Stomach (tissue), 4 donors: ENCODE measurements around the gene COL23A1.

Experiments used
- CTCF ChIP-seq, 7 experiments: fragments of 450-650 bp in 4 of 7; fragments of 200-600 bp in 3 of 7; sonication (generic) in 3 of 7; IDR thresholded peaks; one replicate each; pipeline ENCODE4 v1.5.1; 2016 to 2019; ENCODE audit warnings: antibody characterized with exemption in 7 of 7, control low read depth in 2 of 7, mild to moderate bottlenecking in 1 of 7
- EP300 ChIP-seq: sonication (generic); formaldehyde crosslinking; IDR thresholded peaks from one replicate; pipeline ENCODE4 v1.6.1; 2017; ENCODE audit warnings: antibody characterized with exemption
- POLR2AphosphoS5 ChIP-seq, 3 donors: sonication (generic); formaldehyde crosslinking; IDR thresholded peaks; one replicate each; pipeline ENCODE4 v1.6.1; 2016; ENCODE audit warnings: antibody characterized with exemption in 3 of 3

DNA sequence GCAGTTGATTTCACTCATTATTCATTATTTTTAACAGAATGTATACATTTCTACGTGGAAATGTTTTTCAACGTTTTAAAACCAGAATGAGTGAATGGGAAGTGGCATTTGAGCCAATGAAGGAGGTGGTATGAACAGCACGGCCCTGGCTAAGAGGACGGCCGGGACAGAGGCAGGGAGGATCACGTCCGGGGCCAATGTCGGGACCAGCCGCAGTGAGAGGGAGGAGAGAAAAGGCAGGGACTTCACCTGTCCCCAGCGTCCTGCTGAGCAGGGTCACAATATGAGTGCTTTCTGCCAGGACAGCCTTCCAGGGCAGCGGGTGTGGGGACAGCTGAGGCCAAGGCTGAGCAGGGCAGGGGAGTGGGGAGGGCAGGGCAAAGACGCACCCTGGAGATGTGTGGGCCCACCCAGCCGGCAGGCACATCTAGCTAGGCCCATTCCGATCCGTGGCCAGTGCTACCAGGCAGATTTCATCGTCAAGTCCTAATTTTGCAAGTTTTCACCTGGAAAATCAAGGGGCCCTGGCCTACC is 209.6 kb downstream of the COL23A1 start:
- no peak for TF ChIP-seq CTCF (IDR thresholded peaks at IDR 0.05)
- no peak for TF ChIP-seq EP300
- TF ChIP-seq POLR2AphosphoS5 (IDR thresholded peaks at IDR 0.05): no peak
